Gastrocnemius medialis (tissue), 4 donors: ENCODE results near the gene CEP170.
"Not testable (repeated sequence)": the region's sequence is repeated elsewhere in the genome, so short reads cannot be mapped to it uniquely, and the experiment has no call there.

Source experiments
- POLR2A ChIP-seq, 2 donors: fragments of 450-650 bp; IDR thresholded peaks; one replicate each; pipeline ENCODE4 v1.6.1; 2017; ENCODE audit warnings: antibody characterized with exemption in 2 of 2, mild to moderate bottlenecking in 2 of 2, moderate library complexity in 2 of 2
- TF ChIP-seq, protein P1 (sequence below), 5 experiments: fragments of 450-650 bp in 3 of 5; fragments of 200-600 bp in 2 of 5; sonication (generic) in 2 of 5; IDR thresholded peaks in 4 of 5; conservative IDR thresholded peaks in 1 of 5; 1 replicate in 4 of 5; 2 replicates in 1 of 5; pipeline ENCODE4 v1.5.1; 2016 to 2019; ENCODE audit warnings: antibody characterized with exemption in 5 of 5, mild to moderate bottlenecking in 3 of 5, moderate library complexity in 3 of 5

DNA sequence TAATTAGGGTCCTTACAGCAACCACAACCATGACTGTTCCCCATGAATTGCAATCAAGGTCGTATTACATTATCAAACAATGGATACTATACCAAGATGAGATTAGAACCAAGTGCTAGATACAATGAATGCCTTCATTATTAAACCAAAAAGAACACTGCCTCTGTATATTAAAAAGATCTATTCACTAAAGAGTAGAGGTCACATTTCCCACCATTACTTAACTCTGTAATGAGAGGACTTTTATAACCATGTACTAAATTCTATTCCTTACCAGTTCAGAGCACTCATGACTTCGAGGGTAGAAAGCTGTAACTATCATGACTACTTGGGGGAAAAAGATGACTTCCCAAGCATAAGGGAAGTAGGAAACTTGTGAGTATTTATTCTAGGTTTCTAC, 53.8 kb downstream of the CEP170 start:
- TF ChIP-seq, protein P1, sequence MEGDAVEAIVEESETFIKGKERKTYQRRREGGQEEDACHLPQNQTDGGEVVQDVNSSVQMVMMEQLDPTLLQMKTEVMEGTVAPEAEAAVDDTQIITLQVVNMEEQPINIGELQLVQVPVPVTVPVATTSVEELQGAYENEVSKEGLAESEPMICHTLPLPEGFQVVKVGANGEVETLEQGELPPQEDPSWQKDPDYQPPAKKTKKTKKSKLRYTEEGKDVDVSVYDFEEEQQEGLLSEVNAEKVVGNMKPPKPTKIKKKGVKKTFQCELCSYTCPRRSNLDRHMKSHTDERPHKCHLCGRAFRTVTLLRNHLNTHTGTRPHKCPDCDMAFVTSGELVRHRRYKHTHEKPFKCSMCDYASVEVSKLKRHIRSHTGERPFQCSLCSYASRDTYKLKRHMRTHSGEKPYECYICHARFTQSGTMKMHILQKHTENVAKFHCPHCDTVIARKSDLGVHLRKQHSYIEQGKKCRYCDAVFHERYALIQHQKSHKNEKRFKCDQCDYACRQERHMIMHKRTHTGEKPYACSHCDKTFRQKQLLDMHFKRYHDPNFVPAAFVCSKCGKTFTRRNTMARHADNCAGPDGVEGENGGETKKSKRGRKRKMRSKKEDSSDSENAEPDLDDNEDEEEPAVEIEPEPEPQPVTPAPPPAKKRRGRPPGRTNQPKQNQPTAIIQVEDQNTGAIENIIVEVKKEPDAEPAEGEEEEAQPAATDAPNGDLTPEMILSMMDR (IDR thresholded peaks at IDR 0.05 in 4 of 5, conservative IDR thresholded peaks at IDR 0.05 in 1 of 5): not testable (repeated sequence)
- TF ChIP-seq POLR2A (IDR thresholded peaks at IDR 0.05): not testable (repeated sequence)
